Smooth muscle cell of bladder (primary cell): ENCODE results near the gene MRPL47. TPM values are rescaled to one million over a fixed set of nuclear protein-coding genes. Genes with fewer than 3 reads are reported as not detected.

Experiments
- total RNA-seq: library from RNA; depleted of rRNA; stranded (reverse); fragments of >200 nt; gene quantifications from 2 replicates; pipeline ENCODE4 v1.2.3, GENCODE V29; 2014

The MRPL47 gene
- total RNA-seq, result 36.9 and 38.1 TPM in 2 replicates

DNA sequence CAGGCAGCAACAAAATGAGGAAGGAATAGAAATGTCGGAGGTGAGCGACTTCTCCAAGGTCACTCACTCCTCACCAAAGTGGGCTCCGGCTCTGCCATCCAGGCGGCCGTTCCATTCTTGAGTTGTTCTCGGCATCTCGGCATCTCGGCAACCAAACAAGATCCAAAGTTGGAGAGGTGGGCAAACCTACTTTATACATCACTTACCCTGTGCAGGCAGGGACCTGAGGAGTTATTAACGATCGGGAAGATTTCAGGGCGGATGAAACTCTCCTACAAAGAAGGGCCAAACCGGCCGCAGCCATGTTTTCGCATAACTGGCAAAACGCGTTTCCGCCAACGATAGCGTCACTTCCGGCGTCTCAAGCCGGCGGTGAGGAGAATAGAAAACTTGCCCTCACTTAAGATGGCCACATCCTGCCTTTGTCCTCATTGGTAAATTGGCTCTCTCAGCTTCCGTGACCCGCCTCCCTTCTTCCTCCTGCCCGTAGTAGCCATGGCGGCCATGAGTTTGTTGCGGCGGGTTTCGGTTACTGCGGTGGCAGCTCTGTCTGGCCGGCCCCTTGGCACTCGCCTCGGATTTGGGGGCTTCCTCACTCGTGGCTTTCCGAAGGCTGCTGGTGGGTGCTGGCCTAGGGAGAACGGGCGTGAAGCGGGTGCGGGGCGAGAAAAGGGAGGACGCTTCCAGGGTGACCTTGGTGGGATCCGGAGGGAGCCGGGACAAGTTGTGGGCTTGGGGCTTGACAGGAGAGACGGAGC lies at the start of gene MRPL47, which contains the start of gene NDUFB5:
Gene MRPL47 (minus strand): TSS at position 318 of the 758 bp plus-strand sequence. CDS start 14 bp downstream, at position 304.
Gene NDUFB5 (plus strand): TSS at position 474 of the 758 bp plus-strand sequence. CDS start 22 bp downstream, at position 496.

DNA sequence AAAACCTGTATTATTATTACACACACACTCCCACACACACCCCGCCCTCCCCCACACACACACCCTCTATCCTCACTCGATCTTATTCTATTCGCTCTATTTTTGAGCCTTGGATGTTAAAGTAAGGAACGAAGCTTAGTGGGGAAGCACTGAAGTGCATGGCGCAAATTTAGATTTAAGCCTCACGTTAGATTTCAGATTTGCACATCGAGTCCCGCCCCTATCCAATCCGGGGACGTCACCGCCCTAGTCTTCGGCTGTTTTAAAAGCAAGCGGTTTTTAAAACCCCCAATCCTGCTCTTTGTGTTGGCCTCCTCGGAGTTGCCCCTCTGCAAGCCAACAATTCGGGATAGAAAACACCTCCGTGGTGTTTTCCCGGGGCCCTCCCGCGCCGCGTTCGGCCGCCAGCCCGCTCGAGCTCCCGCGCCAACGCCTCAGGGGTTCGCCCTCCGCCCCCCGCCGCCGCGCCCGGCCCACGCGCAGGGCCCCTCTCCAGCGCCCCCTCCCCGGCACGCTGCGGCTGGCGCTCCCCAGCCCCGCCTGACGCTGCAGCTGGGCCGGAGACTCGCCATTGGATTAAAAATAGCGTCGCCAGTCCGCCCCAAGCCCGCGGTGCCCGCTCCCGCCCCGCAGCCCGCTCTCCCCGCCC lies 48.1 kb upstream of the MRPL47 start, which contains the start of gene USP13:
Gene USP13 (plus strand): TSS at position 594 of the 649 bp plus-strand sequence. CDS start 186 bp downstream, outside the sequence.

DNA sequence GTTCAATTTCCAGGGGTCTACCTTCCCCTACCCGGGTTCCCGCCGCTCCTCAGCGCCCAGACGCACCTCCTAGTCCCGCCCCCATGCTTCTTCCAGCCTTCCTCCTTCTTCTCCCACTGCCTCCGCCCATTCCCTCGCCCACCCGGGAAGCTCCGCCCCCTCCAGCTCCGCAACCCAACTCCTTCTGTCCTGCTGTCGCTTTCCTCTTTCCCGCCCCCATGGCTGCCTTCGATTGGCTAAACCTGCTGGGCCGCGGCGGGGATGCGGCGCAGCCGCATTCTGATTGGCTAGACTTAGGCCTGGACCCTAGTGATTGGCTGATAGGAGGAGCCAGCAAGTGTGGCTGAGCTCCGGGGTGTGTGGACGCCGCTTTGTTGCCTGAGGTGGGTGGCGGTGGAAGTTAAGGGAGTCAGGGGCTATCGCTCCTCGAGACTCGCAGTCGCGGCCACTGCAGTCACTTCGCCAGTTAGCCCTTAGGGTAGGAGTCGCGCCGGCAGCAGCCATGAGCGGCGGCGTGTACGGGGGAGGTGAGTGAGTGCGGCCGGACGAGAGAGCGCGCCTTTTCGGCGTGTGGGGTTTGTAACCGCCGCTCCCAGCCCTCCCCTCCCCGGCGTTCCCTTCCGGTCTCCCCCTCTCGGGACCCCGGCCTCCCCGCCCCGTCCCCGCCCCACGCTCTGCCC lies 41.7 kb downstream of the MRPL47 start, which contains the start of gene ACTL6A:
Gene ACTL6A (plus strand): TSS at position 336 of the 680 bp plus-strand sequence. CDS start 167 bp downstream, at position 503.

Other genes with a start within 250 kb of the MRPL47 start
- 51.2 and 52.0 TPM in 2 replicates for gene GNB4, start 153.2 kb downstream of the MRPL47 start, total RNA-seq
- gene ACTL6A, start 41.7 kb downstream of the MRPL47 start, total RNA-seq, result 36.7 and 40.4 TPM in 2 replicates
- 182 and 189 TPM in 2 replicates for gene NDUFB5, start 156 bp upstream of the MRPL47 start, total RNA-seq
- 4.1 and 7.9 TPM in 2 replicates for gene USP13, start 48.4 kb upstream of the MRPL47 start, total RNA-seq